22Rv1 (cell line): Measurements from ENCODE around the gene NUDT17.

Experiments used
- CTCF ChIP-seq: fragments of 450-650 bp; IDR thresholded peaks from 2 replicates; pipeline ENCODE4 v1.5.1; 2017; ENCODE audit warnings: mild to moderate bottlenecking
- ZFX ChIP-seq: fragments of 450-650 bp; IDR thresholded peaks from 2 replicates; pipeline ENCODE4 v1.6.1; 2017; ENCODE audit warnings: antibody characterized with exemption, borderline replicate concordance

GRCh38 chr1:145858901-145859490, 13.6 kb downstream of the NUDT17 start, which contains the start of gene PIAS3:
- TF ChIP-seq CTCF: no peak
- TF ChIP-seq ZFX: no peak
